ENCODE data around the gene PLAC8L1.

The PLAC8L1 gene

GRCh38 chr5:146073239-146073900 is 32.0 kb downstream of the PLAC8L1 start:
- no peak for TF ChIP-seq CTCF (IDR thresholded peaks at IDR 0.05; ENCODE audit: low read depth, low read length)
- DNase-seq (ENCODE audit: low read depth, low spot score): no peak
- in situ Hi-C loops (cut with HindIII; ENCODE audit: low sequenced_read_pairs): no loop called here
- H3K4me3 ChIP-seq (ENCODE audit: low read depth, low read length): no peak overlapping the region

GRCh38 chr5:146072595-146072994 is 32.8 kb downstream of the PLAC8L1 start:
- H3K4me3 ChIP-seq (ENCODE audit: low read depth, low read length): no peak overlapping the region
- in situ Hi-C loops (cut with HindIII; ENCODE audit: low sequenced_read_pairs): no loop called here
- no peak for TF ChIP-seq CTCF (IDR thresholded peaks at IDR 0.05; ENCODE audit: low read depth, low read length)
- DNase-seq (ENCODE audit: low read depth, low spot score): no peak

- in situ Hi-C loops (cut with HindIII; ENCODE audit: low sequenced_read_pairs): no loop called here
- no peak for DNase-seq (ENCODE audit: low read depth, low spot score)
- no peak overlapping the region for H3K4me3 ChIP-seq (ENCODE audit: low read depth, low read length)
- TF ChIP-seq CTCF (IDR thresholded peaks at IDR 0.05; ENCODE audit: low read depth, low read length): no peak
These were observed 34.2 kb downstream of the PLAC8L1 start for GRCh38 chr5:146071171-146071570.

- in situ Hi-C loops (cut with HindIII; ENCODE audit: low sequenced_read_pairs): no loop called here
- no peak overlapping the region for H3K4me3 ChIP-seq (ENCODE audit: low read depth, low read length)
- no peak for DNase-seq (ENCODE audit: low read depth, low spot score)
- TF ChIP-seq CTCF (IDR thresholded peaks at IDR 0.05; ENCODE audit: low read depth, low read length): no peak
These were observed 34.6 kb downstream of the PLAC8L1 start for GRCh38 chr5:146070746-146071145.

- in situ Hi-C loops (cut with HindIII; ENCODE audit: low sequenced_read_pairs): no loop called here
- DNase-seq (ENCODE audit: low read depth, low spot score): no peak
- no peak for TF ChIP-seq CTCF (IDR thresholded peaks at IDR 0.05; ENCODE audit: low read depth, low read length)
- H3K4me3 ChIP-seq (ENCODE audit: low read depth, low read length): no peak overlapping the region
These were observed 35.6 kb downstream of the PLAC8L1 start for GRCh38 chr5:146069780-146070099.

- no peak for DNase-seq (ENCODE audit: low read depth, low spot score)
- in situ Hi-C loops (cut with HindIII; ENCODE audit: low sequenced_read_pairs): no loop called here
- no peak for TF ChIP-seq CTCF (IDR thresholded peaks at IDR 0.05; ENCODE audit: low read depth, low read length)
- H3K4me3 ChIP-seq (ENCODE audit: low read depth, low read length): no peak overlapping the region
These were observed 36.2 kb downstream of the PLAC8L1 start for GRCh38 chr5:146068977-146069779.
